Middle frontal gyrus (tissue), 1 donor: ENCODE data around the gene CDYL2.
"Not testable (repeated sequence)": the region's sequence is repeated elsewhere in the genome, so short reads cannot be mapped to it uniquely, and the experiment has no call there.

Experiments used
- DNase-seq: peaks from one replicate; pipeline ENCODE4 v3.0.0-alpha.2; 2015; ENCODE audit warnings: low spot score; ENCODE audit errors: extremely low spot score

The CDYL2 gene

GRCh38 chr16:80809366-80809765 lies 5.0 kb upstream of the CDYL2 start:
- DNase-seq = no peak

GRCh38 chr16:80807906-80808305 lies 3.5 kb upstream of the CDYL2 start:
- no peak for DNase-seq

- DNase-seq = no peak
These were observed 2.5 kb upstream of the CDYL2 start for GRCh38 chr16:80806927-80807340.

- DNase-seq = no peak
These were observed 1.9 kb upstream of the CDYL2 start for GRCh38 chr16:80806289-80806688.

GRCh38 chr16:80804056-80804525 lies 307 bp downstream of the CDYL2 start:
- no peak for DNase-seq

- DNase-seq = no peak
These were observed 901 bp downstream of the CDYL2 start for GRCh38 chr16:80803339-80804055.

GRCh38 chr16:80802902-80803301 lies 1.5 kb downstream of the CDYL2 start:
- no peak for DNase-seq

- DNase-seq = no peak
These were observed 2.3 kb downstream of the CDYL2 start for GRCh38 chr16:80802138-80802537.

DNA sequence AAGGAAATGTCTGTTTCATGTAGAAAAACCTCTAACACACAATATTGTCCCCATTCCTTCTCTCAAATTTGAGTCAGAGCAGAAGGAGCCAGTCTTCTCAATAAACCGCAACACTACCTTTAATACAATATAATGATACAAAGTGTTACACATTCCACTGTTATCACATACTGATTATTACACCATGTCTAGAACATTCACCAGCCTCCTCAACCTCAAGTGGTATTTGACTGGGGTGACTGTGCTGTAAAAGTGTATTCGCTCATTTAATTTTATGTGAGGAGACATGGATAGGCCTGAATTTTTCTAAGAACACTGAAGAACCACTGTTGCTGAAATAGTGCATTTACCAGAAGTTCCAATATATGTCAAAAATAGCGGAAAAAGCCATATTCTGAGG lies 10.3 kb downstream of the CDYL2 start:
- no peak for DNase-seq

DNA sequence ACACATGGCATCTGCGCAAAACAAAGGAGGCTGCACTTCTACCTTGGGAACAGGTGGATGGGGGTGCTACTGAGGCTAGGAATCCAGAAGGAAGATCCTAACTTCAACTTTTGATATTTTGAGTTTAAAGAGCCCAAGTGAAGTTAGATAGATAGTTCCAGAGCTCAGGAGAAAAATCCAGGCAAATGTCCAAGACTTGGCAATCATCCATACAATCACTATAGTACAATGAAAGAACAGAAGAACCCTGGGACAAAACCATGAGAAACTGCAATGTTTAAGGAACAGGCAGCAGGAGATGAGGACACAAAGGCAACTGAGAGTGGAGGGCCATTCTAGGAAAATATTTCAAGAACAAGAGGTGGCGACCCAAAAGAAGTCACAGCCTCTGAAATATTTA lies 12.4 kb downstream of the CDYL2 start:
- DNase-seq = no peak

DNA sequence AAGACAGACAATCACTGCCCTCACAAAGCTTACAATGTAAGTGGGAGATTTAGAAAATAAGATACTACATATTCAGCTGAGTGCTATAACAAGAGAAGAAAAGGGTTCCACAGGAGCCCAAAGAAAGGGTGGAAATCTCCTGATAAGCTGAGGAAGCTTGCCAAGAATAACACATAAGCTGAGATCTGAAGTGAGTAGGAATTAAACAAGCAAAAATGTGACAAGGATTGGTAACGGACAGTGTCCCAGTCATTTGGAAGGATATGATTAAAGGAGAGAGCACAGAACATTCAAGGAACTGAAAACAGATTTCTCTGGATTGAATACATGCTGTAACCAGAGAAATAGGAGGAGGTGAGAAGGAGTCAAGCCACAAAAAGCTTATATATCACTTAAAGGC lies 13.0 kb downstream of the CDYL2 start:
- DNase-seq = no peak

GRCh38 chr16:80790751-80791150 lies 13.6 kb downstream of the CDYL2 start:
- no peak for DNase-seq

- no peak for DNase-seq
These were observed 16.4 kb downstream of the CDYL2 start for GRCh38 chr16:80788027-80788426.

DNA sequence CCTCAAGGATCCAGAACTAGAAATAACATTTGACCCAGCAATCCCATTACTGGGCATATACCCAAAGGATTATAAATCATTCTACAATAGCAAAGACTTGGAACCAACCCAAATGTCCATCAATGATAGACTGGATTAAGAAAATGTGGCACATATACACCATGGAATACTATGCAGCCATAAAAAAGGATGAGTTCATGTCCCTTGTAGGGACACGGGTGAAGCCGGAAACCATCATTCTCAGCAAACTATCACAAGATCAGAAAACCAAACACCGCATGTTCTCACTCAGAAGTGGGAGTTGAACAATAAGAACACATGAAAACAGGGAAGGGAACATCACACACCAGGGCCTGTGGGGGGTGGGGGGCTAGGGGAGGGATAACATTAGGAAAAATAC lies 17.8 kb downstream of the CDYL2 start:
- not testable (repeated sequence) for DNase-seq

DNA sequence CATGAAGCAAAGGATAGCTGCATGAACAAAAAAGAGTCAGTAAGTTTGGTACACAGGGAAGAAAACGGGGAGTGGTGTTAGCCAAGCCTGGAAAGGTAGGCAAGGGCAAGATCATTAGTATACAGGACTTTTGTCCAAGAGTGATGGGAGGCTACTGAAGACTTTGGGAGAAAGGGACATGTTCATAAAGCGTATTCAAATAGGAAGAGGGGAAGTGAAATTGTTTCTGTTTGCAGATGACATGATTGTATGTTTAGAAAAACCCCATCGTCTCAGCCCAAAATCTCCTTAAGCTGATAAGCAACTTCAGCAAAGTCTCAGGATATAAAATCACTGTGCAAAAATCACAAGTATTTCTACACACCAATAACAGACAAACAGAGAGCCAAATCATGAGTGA lies 19.4 kb downstream of the CDYL2 start:
- DNase-seq = no peak

DNA sequence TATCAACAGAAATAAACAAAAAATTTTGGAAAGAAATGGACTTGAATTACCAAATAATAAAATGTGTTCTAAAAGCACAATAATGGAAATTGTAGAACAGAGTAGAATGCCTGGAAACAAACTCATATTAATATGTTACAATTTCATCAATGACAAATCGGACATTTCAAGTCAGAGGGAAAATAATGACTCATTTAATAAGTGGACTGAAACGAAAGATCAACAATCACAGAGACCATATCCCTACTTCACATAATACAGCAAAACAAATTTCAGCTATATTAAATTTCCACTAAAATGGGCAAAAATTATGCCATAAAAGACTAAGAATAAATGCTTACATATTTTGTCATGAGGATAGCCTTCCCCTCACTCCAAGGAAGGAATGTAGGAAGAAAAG lies 25.7 kb downstream of the CDYL2 start:
- no peak for DNase-seq

DNA sequence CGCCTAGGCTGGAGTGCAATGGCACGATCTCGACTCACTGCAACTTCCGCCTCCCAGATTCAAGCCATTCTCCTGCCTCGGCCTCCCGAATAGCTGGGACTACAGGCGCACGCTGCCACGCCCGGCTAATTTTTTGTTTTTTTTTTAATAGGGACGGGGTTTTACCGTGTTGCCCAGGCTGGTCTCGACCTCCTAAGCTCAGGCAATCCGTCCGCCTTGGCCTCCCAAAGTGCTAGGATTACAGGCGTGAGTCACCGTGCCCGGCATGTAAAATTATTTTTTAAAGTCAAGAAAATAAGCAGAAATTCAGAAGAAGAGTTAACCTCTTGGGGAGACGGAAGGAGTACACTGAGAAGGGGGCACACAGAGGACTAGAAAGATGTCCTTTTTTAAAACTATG lies 27.5 kb downstream of the CDYL2 start:
- no peak for DNase-seq

- no peak for DNase-seq
These were observed 28.9 kb downstream of the CDYL2 start for GRCh38 chr16:80775450-80775849.

DNA sequence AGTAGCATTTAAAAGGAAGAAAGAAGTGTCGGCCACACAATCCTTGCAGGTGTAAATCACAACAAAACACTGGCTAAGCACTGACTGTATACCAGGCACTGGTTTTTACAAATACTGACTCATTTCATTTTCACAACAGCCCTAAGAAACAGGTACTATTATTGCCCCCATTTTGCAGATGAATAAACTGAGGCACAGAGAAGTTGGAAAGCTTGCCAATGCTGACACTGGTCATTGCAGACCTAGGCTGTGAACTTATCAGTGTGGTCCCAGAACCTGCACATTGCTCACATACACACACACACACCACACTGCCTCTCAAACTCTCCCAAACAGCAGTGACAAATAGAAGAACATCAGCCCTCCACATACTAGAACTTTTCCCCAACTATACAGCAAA lies 37.6 kb downstream of the CDYL2 start:
- no peak for DNase-seq

GRCh38 chr16:80759419-80760162 lies 44.8 kb downstream of the CDYL2 start:
- DNase-seq = no peak

GRCh38 chr16:80754476-80754875 lies 49.9 kb downstream of the CDYL2 start:
- DNase-seq = no peak

- no peak for DNase-seq
These were observed 51.9 kb downstream of the CDYL2 start for GRCh38 chr16:80752541-80752940.

DNA sequence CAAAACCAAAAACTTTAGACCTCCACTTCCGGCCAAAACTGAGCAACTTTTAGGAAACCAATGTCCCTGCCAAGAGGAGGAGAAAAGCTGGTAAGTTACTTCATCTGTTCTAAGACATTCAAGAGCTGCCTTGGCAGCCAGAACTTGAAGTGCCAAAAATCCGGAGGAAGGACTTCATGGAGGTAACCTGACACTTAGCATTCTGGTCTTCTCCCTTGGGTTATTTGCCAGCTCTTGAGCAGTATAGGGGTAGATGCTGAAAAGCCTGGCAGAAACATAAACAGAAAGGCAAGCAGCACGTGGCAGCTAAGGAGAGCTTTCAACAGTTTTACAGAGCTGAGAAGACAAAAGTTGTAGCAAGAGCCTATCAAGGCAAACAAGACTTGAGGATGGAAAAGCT lies 53.2 kb downstream of the CDYL2 start:
- DNase-seq = no peak
